Smooth muscle cell (in vitro differentiated cells): ENCODE data around the gene GPHN. TPM values are rescaled to one million over a fixed set of nuclear protein-coding genes. Genes with fewer than 3 reads are reported as not detected.

Source experiments
- DNase-seq: peaks from one replicate; lab custom pipeline; 2025; ENCODE audit not compliant: unreplicated experiment; lab: John Stamatoyannopoulos, UW
- H2AFZ ChIP-seq: fragments of 200-600 bp; sonication (generic); 2 replicates; pipeline ENCODE4 v1.6.0; 2016; ENCODE audit warnings: antibody characterized with exemption, low read depth, mild to moderate bottlenecking
- H3F3A ChIP-seq: fragments of 200-600 bp; sonication (generic); 2 replicates; pipeline ENCODE4 v1.6.0; 2017; ENCODE audit warnings: antibody characterized with exemption, low read depth
- H3K27ac ChIP-seq: fragments of 200-600 bp; sonication (generic); 2 replicates; pipeline ENCODE4 v1.5.1; 2016; ENCODE audit warnings: low read depth, mild to moderate bottlenecking
- H3K27me3 ChIP-seq: fragments of 200-600 bp; sonication (generic); 2 replicates; pipeline ENCODE4 v1.6.1; 2016; ENCODE audit warnings: low read depth, mild to moderate bottlenecking
- H3K36me3 ChIP-seq: fragments of 200-600 bp; sonication (generic); 2 replicates; pipeline ENCODE4 v1.5.1; 2016; ENCODE audit warnings: low read depth
- H3K4me1 ChIP-seq: fragments of 200-600 bp; sonication (generic); 2 replicates; pipeline ENCODE4 v1.5.1; 2016; ENCODE audit warnings: low read depth
- H3K4me2 ChIP-seq: fragments of 200-600 bp; sonication (generic); 2 replicates; pipeline ENCODE4 v1.6.0; 2016; ENCODE audit warnings: mild to moderate bottlenecking
- H3K4me3 ChIP-seq: fragments of 200-600 bp; sonication (generic); 2 replicates; pipeline ENCODE4 v1.5.1; 2016; ENCODE audit warnings: mild to moderate bottlenecking
- H3K79me2 ChIP-seq: fragments of 200-600 bp; sonication (generic); 2 replicates; pipeline ENCODE4 v1.6.0; 2016; ENCODE audit warnings: low read depth, mild to moderate bottlenecking
- H3K9ac ChIP-seq: fragments of 200-600 bp; sonication (generic); 2 replicates; pipeline ENCODE4 v1.6.0; 2016; ENCODE audit warnings: low read depth
- H3K9me3 ChIP-seq: fragments of 200-600 bp; sonication (generic); replicated peaks from 2 replicates; pipeline ENCODE4 v1.5.1; 2016; ENCODE audit warnings: low read depth
- H4K20me1 ChIP-seq: fragments of 200-600 bp; sonication (generic); 2 replicates; pipeline ENCODE4 v1.6.0; 2016; ENCODE audit warnings: low read depth
- WGBS: methylation state at CpG from one replicate; pipeline ENCODE4 v1.1.7; 2016; ENCODE audit warnings: low lambda C conversion rate; 5-methylcytosine and 5-hydroxymethylcytosine counted together
- polyA plus RNA-seq: library from polyadenylated mRNA; unstranded; fragments of >200 nt; fragmentation: Nextera tagmentation; extraction: Ambion mirVana; gene quantifications from 2 replicates; pipeline ENCODE4 v1.2.1, GENCODE V29; 2016
- total RNA-seq: library from RNA; depleted of rRNA; stranded (reverse); fragments of >200 nt; gene quantifications from 2 replicates; pipeline ENCODE4 v1.2.3, GENCODE V29; 2014
- TF ChIP-seq, protein P1 (sequence below): fragments of 200-600 bp; sonication (generic); IDR thresholded peaks from 2 replicates; pipeline ENCODE4 v1.5.1; 2017; ENCODE audit warnings: borderline replicate concordance, mild to moderate bottlenecking, antibody characterized with exemption; ENCODE audit not compliant: insufficient read depth, poor library complexity, severe bottlenecking

GPHN gene
- total and polyA plus RNA-seq, 2 experiments from 2014 or later: 8.6 to 18.9 TPM

GRCh38 chr14:67172056-67172455 is 664.1 kb downstream of the GPHN start:
- Histone ChIP-seq H3K36me3 (no peaks in the 10 kb centered on the region), H3K4me1 (no peaks in the 10 kb centered on the region), H4K20me1 (no peaks in the 10 kb centered on the region), H3K4me2 (no peak overlapping the region), H2AFZ (no peak overlapping the region), H3K4me3 (no peak overlapping the region), H3F3A (no peaks in the 10 kb centered on the region), H3K9me3 (no peaks in the 10 kb centered on the region), H3K9ac (no peak overlapping the region), H3K27me3 (no peaks in the 10 kb centered on the region), H3K79me2 (no peaks in the 10 kb centered on the region), H3K27ac (no peak overlapping the region)
- DNase-seq: no peak
- WGBS: 99% methylated on average over 5 of the region's 5 CpGs
- TF ChIP-seq, protein P1, sequence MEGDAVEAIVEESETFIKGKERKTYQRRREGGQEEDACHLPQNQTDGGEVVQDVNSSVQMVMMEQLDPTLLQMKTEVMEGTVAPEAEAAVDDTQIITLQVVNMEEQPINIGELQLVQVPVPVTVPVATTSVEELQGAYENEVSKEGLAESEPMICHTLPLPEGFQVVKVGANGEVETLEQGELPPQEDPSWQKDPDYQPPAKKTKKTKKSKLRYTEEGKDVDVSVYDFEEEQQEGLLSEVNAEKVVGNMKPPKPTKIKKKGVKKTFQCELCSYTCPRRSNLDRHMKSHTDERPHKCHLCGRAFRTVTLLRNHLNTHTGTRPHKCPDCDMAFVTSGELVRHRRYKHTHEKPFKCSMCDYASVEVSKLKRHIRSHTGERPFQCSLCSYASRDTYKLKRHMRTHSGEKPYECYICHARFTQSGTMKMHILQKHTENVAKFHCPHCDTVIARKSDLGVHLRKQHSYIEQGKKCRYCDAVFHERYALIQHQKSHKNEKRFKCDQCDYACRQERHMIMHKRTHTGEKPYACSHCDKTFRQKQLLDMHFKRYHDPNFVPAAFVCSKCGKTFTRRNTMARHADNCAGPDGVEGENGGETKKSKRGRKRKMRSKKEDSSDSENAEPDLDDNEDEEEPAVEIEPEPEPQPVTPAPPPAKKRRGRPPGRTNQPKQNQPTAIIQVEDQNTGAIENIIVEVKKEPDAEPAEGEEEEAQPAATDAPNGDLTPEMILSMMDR: no peak

GRCh38 chr14:67172520-67172919 is 664.6 kb downstream of the GPHN start:
- H3K79me2 ChIP-seq: no peaks in the 10 kb centered on the region

GRCh38 chr14:67173719-67174118 is 665.8 kb downstream of the GPHN start:
- no peak overlapping the region for H3K27ac ChIP-seq
- H2AFZ ChIP-seq: no peak overlapping the region
- 96% methylated on average over 2 of the region's 2 CpGs for WGBS
- no peak overlapping the region for H3K9ac ChIP-seq
- H3K36me3 ChIP-seq: no peaks in the 10 kb centered on the region
- H4K20me1 ChIP-seq: no peaks in the 10 kb centered on the region
- H3F3A ChIP-seq: no peaks in the 10 kb centered on the region
- TF ChIP-seq, protein P1: no peak
- no peaks in the 10 kb centered on the region for H3K79me2 ChIP-seq
- DNase-seq: no peak
- H3K4me1 ChIP-seq: no peaks in the 10 kb centered on the region
- H3K27me3 ChIP-seq: no peaks in the 10 kb centered on the region
- no peaks in the 10 kb centered on the region for H3K9me3 ChIP-seq
- H3K4me2 ChIP-seq: no peak overlapping the region
- H3K4me3 ChIP-seq: no peak overlapping the region

More at GRCh38 chr14:67172520-67172919, 664.6 kb downstream of the GPHN start:
- Histone ChIP-seq H3K9me3 (no peaks in the 10 kb centered on the region), H3K27me3 (no peaks in the 10 kb centered on the region), H3K36me3 (no peaks in the 10 kb centered on the region), H3F3A (no peaks in the 10 kb centered on the region), H3K27ac (no peak overlapping the region), H3K9ac (no peak overlapping the region), H4K20me1 (no peaks in the 10 kb centered on the region), H3K4me1 (no peaks in the 10 kb centered on the region), H2AFZ (no peak overlapping the region), H3K4me2 (no peak overlapping the region), H3K4me3 (no peak overlapping the region)
- WGBS: 72% methylated on average over 1 of the region's 1 CpG
- no peak for DNase-seq
- TF ChIP-seq, protein P1: no peak

- Histone ChIP-seq H3K4me2 (no peak overlapping the region), H3K9ac (no peak overlapping the region), H3K79me2 (no peaks in the 10 kb centered on the region), H4K20me1 (no peaks in the 10 kb centered on the region), H3K36me3 (no peaks in the 10 kb centered on the region), H3K9me3 (no peaks in the 10 kb centered on the region), H3F3A (no peaks in the 10 kb centered on the region), H3K4me3 (no peak overlapping the region), H3K27ac (no peak overlapping the region), H2AFZ (no peak overlapping the region), H3K4me1 (no peaks in the 10 kb centered on the region), H3K27me3 (no peaks in the 10 kb centered on the region)
- 89% methylated on average over 5 of the region's 5 CpGs for WGBS
- TF ChIP-seq, protein P1: no peak
- DNase-seq: no peak
These were observed 678.3 kb downstream of the GPHN start for GRCh38 chr14:67186172-67186768.
